ENCODE data around the gene LSM7. TPM values are rescaled to one million over a fixed set of nuclear protein-coding genes. Genes with fewer than 3 reads are reported as not detected.

The LSM7 gene
- total and polyA plus RNA-seq, 2 of the 13 experiments (the other 11 are each of a cell fraction or from before 2014, with no cell fraction given): 140 to 205 TPM

GRCh38 chr19:2315818-2316353, 12.5 kb downstream of the LSM7 start (continued):
- peak; percentile 69 for TF ChIP-seq HNF1B (CRISPR knock-in tag; IDR thresholded peaks at IDR 0.05)
- TF ChIP-seq ZNF792 (CRISPR knock-in tag; IDR thresholded peaks at IDR 0.05): no peak
- TF ChIP-seq ATF5 (CRISPR knock-in tag; IDR thresholded peaks at IDR 0.05; ENCODE audit: low read depth): no peak
- no peak for TF ChIP-seq LCORL (IDR thresholded peaks at IDR 0.05)
- peak; percentile 90 for TF ChIP-seq LCORL (CRISPR knock-in tag; IDR thresholded peaks at IDR 0.05)
- TF ChIP-seq ZNF33B (CRISPR knock-in tag; IDR thresholded peaks at IDR 0.05): no peak
- no peak for TF ChIP-seq NAIF1 (CRISPR knock-in tag; IDR thresholded peaks at IDR 0.05; ENCODE audit: borderline replicate concordance)
- TF ChIP-seq, protein P1, sequence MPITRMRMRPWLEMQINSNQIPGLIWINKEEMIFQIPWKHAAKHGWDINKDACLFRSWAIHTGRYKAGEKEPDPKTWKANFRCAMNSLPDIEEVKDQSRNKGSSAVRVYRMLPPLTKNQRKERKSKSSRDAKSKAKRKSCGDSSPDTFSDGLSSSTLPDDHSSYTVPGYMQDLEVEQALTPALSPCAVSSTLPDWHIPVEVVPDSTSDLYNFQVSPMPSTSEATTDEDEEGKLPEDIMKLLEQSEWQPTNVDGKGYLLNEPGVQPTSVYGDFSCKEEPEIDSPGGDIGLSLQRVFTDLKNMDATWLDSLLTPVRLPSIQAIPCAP (CRISPR knock-in tag; IDR thresholded peaks at IDR 0.05; ENCODE audit: low read depth): no peak
- no peak for TF ChIP-seq MZF1 (CRISPR knock-in tag; IDR thresholded peaks at IDR 0.05; ENCODE audit: borderline replicate concordance)
- no peak for TF ChIP-seq ZNF550 (CRISPR knock-in tag; IDR thresholded peaks at IDR 0.05; ENCODE audit: borderline replicate concordance)
- TF ChIP-seq WIZ (CRISPR knock-in tag; IDR thresholded peaks at IDR 0.05): no peak
- TF ChIP-seq ZNF354B (CRISPR knock-in tag; IDR thresholded peaks at IDR 0.05): no peak
- no peak for TF ChIP-seq ISL2 (CRISPR knock-in tag; IDR thresholded peaks at IDR 0.05)
- TF ChIP-seq, protein P2, sequence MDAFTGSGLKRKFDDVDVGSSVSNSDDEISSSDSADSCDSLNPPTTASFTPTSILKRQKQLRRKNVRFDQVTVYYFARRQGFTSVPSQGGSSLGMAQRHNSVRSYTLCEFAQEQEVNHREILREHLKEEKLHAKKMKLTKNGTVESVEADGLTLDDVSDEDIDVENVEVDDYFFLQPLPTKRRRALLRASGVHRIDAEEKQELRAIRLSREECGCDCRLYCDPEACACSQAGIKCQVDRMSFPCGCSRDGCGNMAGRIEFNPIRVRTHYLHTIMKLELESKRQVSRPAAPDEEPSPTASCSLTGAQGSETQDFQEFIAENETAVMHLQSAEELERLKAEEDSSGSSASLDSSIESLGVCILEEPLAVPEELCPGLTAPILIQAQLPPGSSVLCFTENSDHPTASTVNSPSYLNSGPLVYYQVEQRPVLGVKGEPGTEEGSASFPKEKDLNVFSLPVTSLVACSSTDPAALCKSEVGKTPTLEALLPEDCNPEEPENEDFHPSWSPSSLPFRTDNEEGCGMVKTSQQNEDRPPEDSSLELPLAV (CRISPR knock-in tag; conservative IDR thresholded peaks at IDR 0.05; ENCODE audit: low read depth): no peak
- TF ChIP-seq NFYB (CRISPR knock-in tag; IDR thresholded peaks at IDR 0.05): no peak
- TF ChIP-seq SMARCC2 (IDR thresholded peaks at IDR 0.05): no peak
- TF ChIP-seq TP53 (CRISPR knock-in tag; conservative IDR thresholded peaks at IDR 0.05): no peak
- TF ChIP-seq SOX5 (CRISPR knock-in tag; IDR thresholded peaks at IDR 0.05; ENCODE audit: borderline replicate concordance): no peak
- no peak for TF ChIP-seq ZKSCAN1 (IDR thresholded peaks at IDR 0.05; ENCODE audit: low read length)
- peak; percentile 70 for TF ChIP-seq ZNF350 (CRISPR knock-in tag; IDR thresholded peaks at IDR 0.05; ENCODE audit: borderline replicate concordance, low read depth)
- TF ChIP-seq, protein P3, sequence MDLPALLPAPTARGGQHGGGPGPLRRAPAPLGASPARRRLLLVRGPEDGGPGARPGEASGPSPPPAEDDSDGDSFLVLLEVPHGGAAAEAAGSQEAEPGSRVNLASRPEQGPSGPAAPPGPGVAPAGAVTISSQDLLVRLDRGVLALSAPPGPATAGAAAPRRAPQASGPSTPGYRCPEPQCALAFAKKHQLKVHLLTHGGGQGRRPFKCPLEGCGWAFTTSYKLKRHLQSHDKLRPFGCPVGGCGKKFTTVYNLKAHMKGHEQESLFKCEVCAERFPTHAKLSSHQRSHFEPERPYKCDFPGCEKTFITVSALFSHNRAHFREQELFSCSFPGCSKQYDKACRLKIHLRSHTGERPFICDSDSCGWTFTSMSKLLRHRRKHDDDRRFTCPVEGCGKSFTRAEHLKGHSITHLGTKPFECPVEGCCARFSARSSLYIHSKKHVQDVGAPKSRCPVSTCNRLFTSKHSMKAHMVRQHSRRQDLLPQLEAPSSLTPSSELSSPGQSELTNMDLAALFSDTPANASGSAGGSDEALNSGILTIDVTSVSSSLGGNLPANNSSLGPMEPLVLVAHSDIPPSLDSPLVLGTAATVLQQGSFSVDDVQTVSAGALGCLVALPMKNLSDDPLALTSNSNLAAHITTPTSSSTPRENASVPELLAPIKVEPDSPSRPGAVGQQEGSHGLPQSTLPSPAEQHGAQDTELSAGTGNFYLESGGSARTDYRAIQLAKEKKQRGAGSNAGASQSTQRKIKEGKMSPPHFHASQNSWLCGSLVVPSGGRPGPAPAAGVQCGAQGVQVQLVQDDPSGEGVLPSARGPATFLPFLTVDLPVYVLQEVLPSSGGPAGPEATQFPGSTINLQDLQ (CRISPR knock-in tag; IDR thresholded peaks at IDR 0.05): no peak
- TF ChIP-seq RCOR2 (CRISPR knock-in tag; IDR thresholded peaks at IDR 0.05): 0 out of 2 replicates have a peak, but pooled peaks have one; percentile 33
- TF ChIP-seq HDAC1 (CRISPR knock-in tag; IDR thresholded peaks at IDR 0.05): peak; percentile 59
- no peak for TF ChIP-seq MAFK (conservative IDR thresholded peaks at IDR 0.05 in 1 of 2, IDR thresholded peaks at IDR 0.05 in 1 of 2; ENCODE audit: low read length in 2 of 2)
- 0 out of 2 replicates have a peak, but pooled peaks have one; percentile 27 for TF ChIP-seq ZNF644 (CRISPR knock-in tag; IDR thresholded peaks at IDR 0.05; ENCODE audit: low read depth)

All from HepG2 (cell line).